K562 (cell line): ENCODE measurements around the gene AGT. TPM values are rescaled to one million over a fixed set of nuclear protein-coding genes. Genes with fewer than 3 reads are reported as not detected.

Source experiments
- ATAC-seq: fragments of 200-7000 bp; cut with Tn5 transposase; 3 replicates; pipeline ENCODE4 v1.9.1; 2020; ENCODE audit warnings: moderate library complexity
- BruUV-seq: library from RNA; stranded (reverse); fragments of 400-500 nt; replicated peaks from 2 replicates; lab custom pipeline; 2021; lab: Mats Ljungman, UMichigan
- CTCF ChIA-PET: fragments of 300-600 bp; formaldehyde crosslinking; extraction: SDS; loops from one replicate; lab custom pipeline; 2021; ENCODE audit warnings: low intra/inter-chr PET ratio; lab: Yijun Ruan, JAX
- POLR2A ChIA-PET: fragments of 300-600, 350-650 bp; sonication (Branson Sonifier 250); formaldehyde crosslinking; extraction: SDS; loops from one replicate; lab custom pipeline; 2021; ENCODE audit warnings: antibody characterized with exemption, inconsistent platforms; lab: Yijun Ruan, JAX
- DNase-seq, 4 experiments: peaks; one replicate each; pipeline versions ENCODE4 v3.0.0 to v3.0.0-alpha.2; 2011 to 2018; ENCODE audit warnings: low spot score in 3 of 4, mixed read lengths in 3 of 4; ENCODE audit errors: extremely low read depth in 1 of 4
- FAIRE-seq: peaks from 2 replicates; lab custom pipeline; 2011; peaks lifted over from hg19 to GRCh38; lab: Jason Lieb, UNC
- H2AFZ ChIP-seq: 2 replicates; pipeline ENCODE4 v1.6.0; 2011; ENCODE audit warnings: low read depth, low read length, control low read depth, inconsistent platforms
- H3K27ac ChIP-seq: fragments of 200-600 bp; 3 replicates; pipeline ENCODE4 v1.8.0; 2011; ENCODE audit warnings: low read depth, mild to moderate bottlenecking, control low read depth, inconsistent platforms, low read length, moderate library complexity, mixed read lengths; ENCODE audit errors: extremely low read depth
- H3K27me3 ChIP-seq, 2 experiments: fragments of 300-600 bp in 1 of 2; 2 replicates in 1 of 2; 3 replicates in 1 of 2; pipeline versions ENCODE4 v1.6.0 to v1.8.0; 2011; ENCODE audit warnings: inconsistent platforms in 2 of 2, low read length in 2 of 2, mild to moderate bottlenecking in 1 of 2, mixed read lengths in 1 of 2, moderate library complexity in 1 of 2; ENCODE audit not compliant: control insufficient read depth in 2 of 2, insufficient read depth in 2 of 2
- H3K36me3 ChIP-seq: fragments of 300-600 bp; 3 replicates; pipeline ENCODE4 v1.8.0; 2011; ENCODE audit warnings: mild to moderate bottlenecking, low read length, inconsistent platforms; ENCODE audit not compliant: control insufficient read depth, insufficient read depth
- H3K4me1 ChIP-seq, 2 experiments: fragments of 200-600 bp in 1 of 2; replicated peaks in 1 of 2; 2 replicates in 1 of 2; 3 replicates in 1 of 2; pipeline versions ENCODE4 v1.5.1 to v1.8.0; 2011; ENCODE audit warnings: inconsistent platforms in 2 of 2, low read length in 2 of 2, mild to moderate bottlenecking in 1 of 2, mixed read lengths in 1 of 2, moderate library complexity in 1 of 2; ENCODE audit not compliant: control insufficient read depth in 2 of 2, insufficient read depth in 2 of 2
- H3K4me2 ChIP-seq: 2 replicates; pipeline ENCODE4 v1.6.1; 2011; ENCODE audit warnings: low read length, control low read depth, inconsistent platforms, mixed read lengths; ENCODE audit not compliant: insufficient read depth
- H3K4me3 ChIP-seq: fragments of 200-600 bp; sonication (generic), shearing (Covaris generic); 2 replicates; pipeline ENCODE4 v1.5.1; 2016; ENCODE audit warnings: control low read depth, inconsistent platforms
- H3K79me2 ChIP-seq: fragments of 200-600 bp; 3 replicates; pipeline ENCODE4 v1.8.0; 2011; ENCODE audit warnings: low read length, inconsistent platforms; ENCODE audit not compliant: control insufficient read depth, insufficient read depth
- H3K9ac ChIP-seq, 2 experiments: 2 replicates each; pipeline versions ENCODE4 v1.6.0 to v1.6.1; 2011; ENCODE audit warnings: low read depth in 2 of 2, low read length in 2 of 2, control low read depth in 1 of 2, inconsistent platforms in 1 of 2, mild to moderate bottlenecking in 1 of 2, mixed read lengths in 1 of 2; ENCODE audit not compliant: insufficient read depth in 1 of 2
- H3K9me1 ChIP-seq: one replicate; pipeline ENCODE4 v1.6.0; 2011; ENCODE audit warnings: inconsistent platforms, mild to moderate bottlenecking, low read length, moderate library complexity; ENCODE audit not compliant: control insufficient read depth, insufficient read depth
- H3K9me3 ChIP-seq: replicated peaks from 2 replicates; pipeline ENCODE4 v1.5.1; 2011; ENCODE audit warnings: low read depth, low read length, inconsistent platforms; ENCODE audit not compliant: control insufficient read depth, insufficient read depth
- H4K20me1 ChIP-seq: replicated peaks from 2 replicates; pipeline ENCODE4 v1.6.1; 2011; ENCODE audit warnings: low read length, inconsistent platforms, mixed read lengths; ENCODE audit not compliant: control insufficient read depth, insufficient read depth
- ARID4B ChIP-seq: sonication (generic); formaldehyde crosslinking; IDR thresholded peaks from 2 replicates; pipeline ENCODE4 v1.8.0; 2022; ENCODE audit warnings: mild to moderate bottlenecking, missing genetic modification reagents
- CSDE1 ChIP-seq, 2 experiments: fragments of 450-650 bp; IDR thresholded peaks; 2 replicates each; pipeline ENCODE4 v1.6.1; 2016; ENCODE audit warnings: mild to moderate bottlenecking in 1 of 2
- WGBS: fragments of 100-300 bp; shearing (Covaris generic); methylation state at CpG from one replicate; pipeline ENCODE4 v1.1.6; 2016; ENCODE audit warnings: low coverage, mixed read lengths; ENCODE audit not compliant: insufficient coverage; ENCODE audit errors: missing lambda C conversion rate; 5-methylcytosine and 5-hydroxymethylcytosine counted together
- in situ Hi-C: fragments of 300-500 bp; cut with MboI; formaldehyde crosslinking; loops from 4 replicates; pipeline ENCODE4 v1.15.0; 2018; ENCODE audit warnings: inconsistent platforms, mixed read lengths
- intact Hi-C: fragments of 100-400 bp; cut with micrococcal nuclease; formaldehyde crosslinking; loops from 2 replicates; pipeline ENCODE4 v1.14.2; 2022
- polyA plus RNA-seq, 8 experiments: library from polyadenylated mRNA; depleted of rRNA in 4 of 8; stranded (reverse) in 5 of 8; unstranded in 3 of 8; fragments of >200 nt; fragmentation: Nextera tagmentation in 2 of 8; fragmentation: Illumina TruSeq in 1 of 8; extraction: Ambion mirVana in 2 of 8; extraction: Trizol in 1 of 8; gene quantifications; 2 replicates each; pipeline versions ENCODE4 v1.2.1 to v1.2.3, GENCODE V29; 2011 to 2014; ENCODE audit warnings: inconsistent platforms in 1 of 8, missing spikeins in 1 of 8
- total RNA-seq, 7 experiments: library from RNA; depleted of rRNA in 6 of 7; stranded (reverse); fragments of >200 nt in 6 of 7; fragmentation: Illumina TruSeq in 2 of 7; extraction: Trizol in 2 of 7; gene quantifications; 2 replicates each; pipeline versions ENCODE4 v1.2.1 to v1.2.3, GENCODE V29; 2011 to 2021; ENCODE audit warnings: low replicate concordance in 1 of 7

AGT gene
- total and polyA plus RNA-seq, 9 of the 15 experiments (the other 6 are each of a cell fraction or from before 2014, with no cell fraction given) = 0.40 TPM; not detected in 8

- Histone ChIP-seq H3K4me3 (no peak overlapping the region), H3K27ac (no peak overlapping the region), H3K79me2 (no peaks in the 10 kb centered on the region), H3K4me2 (no peak overlapping the region), H3K4me1 (peaks cover 0 to 13% of the 10 kb centered on the region in 2 experiments; a peak in 2 of 5 replicates), H3K27me3 (peaks cover 60 to 94% of the 10 kb centered on the region in 2 experiments), H2AFZ (no peak overlapping the region), H3K9ac (no peak overlapping the region), H3K9me3 (no peaks in the 10 kb centered on the region), H3K36me3 (no peaks in the 10 kb centered on the region), H4K20me1 (peaks cover 10% of the 10 kb centered on the region; the same call in 1 of the 2 replicates), H3K9me1 (no peaks in the 10 kb centered on the region)
- in situ Hi-C loops (no loop called here), intact Hi-C loops (no loop called here)
- TF ChIP-seq ARID4B (CRISPR knock-in tag) (0 out of 2 replicates have a peak, but pooled peaks have one; percentile 24), CSDE1 (IDR thresholded peaks at IDR 0.05) (no peak)
- DNase-seq (no peak), FAIRE-seq (no peak), ATAC-seq (no peak)
- 19% methylated on average over 22 of the region's 22 CpGs for WGBS
- POLR2A ChIA-PET = no interaction called here
- CTCF ChIA-PET = no interaction called here
- BruUV-seq = no TSS peak
These were observed 5.9 kb downstream of the AGT start for GRCh38 chr1:230707732-230708630.
